Endometrial microvascular endothelial cells (primary cell): ENCODE results near the gene CIT. TPM values are rescaled to one million over a fixed set of nuclear protein-coding genes. Genes with fewer than 3 reads are reported as not detected.
"Not testable (repeated sequence)": the region's sequence is repeated elsewhere in the genome, so short reads cannot be mapped to it uniquely, and the experiment has no call there.

ENCODE experiments used
- in situ Hi-C: cut with HindIII; loops from 2 replicates; pipeline ENCODE4 v1.10.0; 2017; ENCODE audit warnings: low sequenced_read_pairs, low pct_unique_long_range_greater_than_20kb; ENCODE audit errors: inconsistent ontology term
- total RNA-seq: library from RNA; depleted of rRNA; stranded (reverse); fragments of >200 nt; gene quantifications from one replicate; pipeline ENCODE4 v1.2.3, GENCODE V29; 2015; ENCODE audit errors: inconsistent ontology term

The CIT gene, protein sequence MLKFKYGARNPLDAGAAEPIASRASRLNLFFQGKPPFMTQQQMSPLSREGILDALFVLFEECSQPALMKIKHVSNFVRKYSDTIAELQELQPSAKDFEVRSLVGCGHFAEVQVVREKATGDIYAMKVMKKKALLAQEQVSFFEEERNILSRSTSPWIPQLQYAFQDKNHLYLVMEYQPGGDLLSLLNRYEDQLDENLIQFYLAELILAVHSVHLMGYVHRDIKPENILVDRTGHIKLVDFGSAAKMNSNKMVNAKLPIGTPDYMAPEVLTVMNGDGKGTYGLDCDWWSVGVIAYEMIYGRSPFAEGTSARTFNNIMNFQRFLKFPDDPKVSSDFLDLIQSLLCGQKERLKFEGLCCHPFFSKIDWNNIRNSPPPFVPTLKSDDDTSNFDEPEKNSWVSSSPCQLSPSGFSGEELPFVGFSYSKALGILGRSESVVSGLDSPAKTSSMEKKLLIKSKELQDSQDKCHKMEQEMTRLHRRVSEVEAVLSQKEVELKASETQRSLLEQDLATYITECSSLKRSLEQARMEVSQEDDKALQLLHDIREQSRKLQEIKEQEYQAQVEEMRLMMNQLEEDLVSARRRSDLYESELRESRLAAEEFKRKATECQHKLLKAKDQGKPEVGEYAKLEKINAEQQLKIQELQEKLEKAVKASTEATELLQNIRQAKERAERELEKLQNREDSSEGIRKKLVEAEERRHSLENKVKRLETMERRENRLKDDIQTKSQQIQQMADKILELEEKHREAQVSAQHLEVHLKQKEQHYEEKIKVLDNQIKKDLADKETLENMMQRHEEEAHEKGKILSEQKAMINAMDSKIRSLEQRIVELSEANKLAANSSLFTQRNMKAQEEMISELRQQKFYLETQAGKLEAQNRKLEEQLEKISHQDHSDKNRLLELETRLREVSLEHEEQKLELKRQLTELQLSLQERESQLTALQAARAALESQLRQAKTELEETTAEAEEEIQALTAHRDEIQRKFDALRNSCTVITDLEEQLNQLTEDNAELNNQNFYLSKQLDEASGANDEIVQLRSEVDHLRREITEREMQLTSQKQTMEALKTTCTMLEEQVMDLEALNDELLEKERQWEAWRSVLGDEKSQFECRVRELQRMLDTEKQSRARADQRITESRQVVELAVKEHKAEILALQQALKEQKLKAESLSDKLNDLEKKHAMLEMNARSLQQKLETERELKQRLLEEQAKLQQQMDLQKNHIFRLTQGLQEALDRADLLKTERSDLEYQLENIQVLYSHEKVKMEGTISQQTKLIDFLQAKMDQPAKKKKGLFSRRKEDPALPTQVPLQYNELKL (N-terminal part only)
- 33.0 TPM for total RNA-seq

DNA sequence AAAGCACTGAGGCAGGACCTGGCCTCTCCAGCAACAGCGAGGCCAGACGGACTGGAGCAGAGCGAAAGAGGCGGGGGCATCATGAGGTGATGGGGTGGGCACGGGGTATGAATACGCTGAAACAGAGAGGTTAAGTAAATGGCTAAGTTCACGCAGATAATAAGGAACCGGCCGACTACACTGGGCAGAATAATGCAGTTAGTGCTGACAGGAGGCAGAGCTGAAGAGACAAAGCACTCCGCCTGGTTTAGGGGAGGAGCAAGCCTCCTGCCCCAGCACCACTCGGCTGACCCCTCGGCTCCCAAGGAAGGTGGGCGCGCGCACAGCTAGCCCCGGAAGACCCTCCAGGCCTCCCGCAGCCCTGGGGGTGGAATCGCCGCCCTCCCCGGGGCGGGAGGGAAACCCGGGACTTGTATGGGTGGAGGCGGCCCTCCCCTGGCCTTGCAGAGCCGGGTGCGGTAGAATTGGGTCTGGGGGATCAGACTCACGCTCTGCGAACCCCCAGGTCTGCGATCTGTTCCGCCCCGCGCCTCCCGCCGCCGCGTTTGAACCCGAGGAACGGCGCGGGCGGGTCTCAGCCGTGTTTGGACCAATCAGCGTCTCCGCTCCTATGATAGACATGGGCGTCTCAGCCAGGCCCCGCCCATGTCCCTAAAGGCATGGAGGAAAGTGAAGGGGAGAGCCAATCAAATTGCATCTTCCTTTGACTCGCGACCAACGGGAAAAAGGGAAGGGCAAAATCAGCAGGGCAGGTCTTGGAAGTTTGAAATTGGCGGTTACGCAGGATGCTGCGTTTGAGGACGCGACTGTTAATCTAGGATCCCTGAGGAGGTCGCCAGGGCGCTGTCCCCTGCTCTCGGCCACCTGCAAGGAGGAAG is at the start of gene CIT:
Gene CIT (minus strand): TSS at position 560 of the 878 bp plus-strand sequence. CDS start 1,152 bp downstream, outside the sequence.
- in situ Hi-C loops, result no loop called here

DNA sequence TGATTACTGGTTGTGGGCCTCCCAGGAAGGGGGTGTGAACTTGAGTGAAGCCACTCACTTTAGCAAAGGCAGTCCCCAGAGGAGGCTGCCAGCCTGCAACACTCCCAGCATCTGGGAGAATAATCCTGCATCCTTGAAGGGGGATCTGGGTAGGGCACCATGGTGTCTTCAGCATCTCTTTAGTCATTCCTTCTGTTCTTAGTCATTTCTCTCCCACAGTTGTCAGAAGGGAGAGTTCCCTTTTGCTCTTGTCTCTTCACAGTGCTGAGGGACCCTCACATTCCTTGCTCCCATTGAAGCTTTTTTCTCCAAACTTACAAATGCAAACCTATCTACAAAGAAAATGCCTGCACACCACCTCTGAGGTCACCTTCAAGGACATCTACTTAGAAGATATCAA is 48.1 kb upstream of the CIT start:
- in situ Hi-C loops, result no loop called here

DNA sequence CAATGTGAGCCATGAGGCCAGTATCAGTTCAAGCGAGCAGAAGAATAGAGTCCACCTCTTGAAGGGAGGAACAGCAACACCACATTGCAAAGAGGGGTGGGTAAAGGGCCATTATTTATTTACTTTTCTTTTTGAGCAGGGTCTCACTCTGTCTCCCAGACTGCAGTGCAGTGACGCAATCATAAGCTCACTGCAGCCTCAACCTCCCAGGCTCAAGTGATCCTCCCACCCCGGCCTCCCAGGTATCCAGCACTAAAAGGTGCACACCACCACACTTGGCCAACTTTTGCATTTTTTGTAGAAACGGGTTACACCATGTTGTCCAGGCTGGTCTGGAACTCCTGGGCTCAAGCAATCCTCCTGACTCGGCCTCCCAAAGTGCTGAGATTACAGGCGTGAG is 42.9 kb upstream of the CIT start:
- in situ Hi-C loops, result no loop called here

DNA sequence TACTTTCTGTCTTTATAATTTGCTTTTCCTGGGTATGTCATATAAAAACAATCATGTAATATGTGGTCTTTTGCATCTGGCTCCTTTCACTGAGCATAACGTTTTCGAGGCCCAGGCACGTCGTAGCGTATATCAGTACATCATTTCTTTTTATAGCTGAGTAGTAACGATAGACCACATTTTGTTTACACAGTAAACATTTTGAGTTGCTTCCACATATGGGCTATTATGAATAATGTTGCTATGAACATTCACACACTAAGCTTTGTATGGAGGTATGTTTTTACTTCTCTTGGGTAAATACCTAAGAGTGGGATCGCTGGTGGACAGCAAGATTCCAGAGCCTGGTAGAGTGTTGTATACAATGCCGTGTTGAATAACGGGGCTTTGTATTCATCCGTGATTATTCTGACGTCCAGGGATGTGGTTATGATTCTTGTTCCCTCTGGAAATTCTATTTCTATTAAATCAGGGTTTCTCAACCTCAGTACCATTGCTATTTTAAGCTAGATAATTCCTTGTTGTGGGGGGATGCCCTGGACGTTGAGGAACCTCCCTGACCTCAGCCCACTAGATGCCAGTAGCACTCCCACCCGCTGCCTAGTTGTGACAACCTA is 38.9 kb upstream of the CIT start:
- in situ Hi-C loops, result no loop called here

DNA sequence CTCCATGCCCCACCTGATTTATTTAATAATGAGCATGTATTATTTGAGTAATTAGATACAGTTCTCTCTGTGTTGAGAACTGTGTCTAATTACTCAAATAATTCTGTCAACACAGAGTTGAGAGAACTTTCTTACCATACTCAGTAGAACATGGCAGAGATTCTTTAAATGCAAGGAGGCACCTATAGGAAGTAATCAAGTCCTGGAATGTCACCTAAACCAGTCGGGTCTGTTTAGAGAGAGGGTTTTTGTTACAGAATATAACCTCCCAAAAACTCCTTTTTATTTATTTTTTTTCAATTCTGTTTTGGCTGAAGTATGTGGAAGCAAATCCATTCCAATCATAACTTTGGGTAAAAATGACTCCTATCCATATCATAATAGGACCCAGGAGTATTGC is 37.5 kb upstream of the CIT start:
- in situ Hi-C loops, result no loop called here

DNA sequence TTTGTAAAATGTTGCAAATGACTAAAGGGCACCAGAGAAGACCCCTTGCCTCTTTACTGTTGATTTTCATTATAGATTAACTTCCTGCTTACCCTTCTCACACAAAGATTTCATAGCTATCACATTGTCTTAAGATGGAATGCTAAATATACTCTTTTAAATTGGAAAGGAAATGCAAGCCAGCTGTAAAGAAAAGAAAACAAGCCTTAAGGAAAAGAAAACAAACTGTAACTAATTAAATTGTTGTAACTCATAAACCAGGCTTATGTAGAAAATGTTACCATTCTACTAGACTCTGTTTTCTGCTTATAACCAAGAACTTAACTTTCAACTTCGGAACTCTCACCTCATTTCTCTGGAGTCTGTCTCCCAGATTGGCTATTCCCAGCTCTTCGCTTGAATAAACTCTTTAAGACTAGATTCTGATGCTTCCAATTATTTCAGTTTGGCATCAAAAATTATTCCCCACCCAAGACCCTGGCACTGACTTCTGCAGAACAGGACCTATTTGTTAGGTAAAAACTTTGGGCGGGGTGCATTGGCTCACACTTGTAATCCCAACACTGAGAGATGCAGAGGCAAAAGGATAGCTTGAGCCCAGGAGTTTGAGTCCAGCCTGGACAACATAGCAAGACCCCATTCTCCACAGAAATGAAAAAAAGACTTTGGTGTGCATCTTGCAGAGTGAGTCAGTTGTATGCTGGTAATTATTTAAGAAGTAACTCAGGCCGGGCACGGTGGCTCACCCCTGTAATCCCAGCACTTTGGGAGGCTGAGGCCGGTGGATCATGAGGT is 36.6 kb upstream of the CIT start:
- in situ Hi-C loops, result no loop called here

DNA sequence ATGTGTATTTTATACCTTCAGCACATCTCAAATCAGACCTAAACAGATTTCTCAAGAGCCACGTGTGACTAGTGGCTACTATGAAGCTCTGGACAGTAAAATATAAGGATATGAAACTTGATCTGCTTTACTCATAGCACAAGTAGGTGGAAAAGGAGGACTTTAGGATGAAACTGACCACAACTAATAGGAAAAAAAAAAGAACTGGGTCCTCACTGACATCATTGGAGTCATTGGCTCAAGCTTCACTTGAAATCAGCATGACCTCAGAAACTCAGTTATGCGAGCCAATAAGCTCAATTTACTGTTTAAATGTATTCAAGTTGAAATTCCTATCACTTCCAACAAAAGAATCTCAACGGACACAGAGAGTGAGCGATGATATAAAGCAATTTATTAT is 34.1 kb upstream of the CIT start:
- in situ Hi-C loops, result no loop called here

DNA sequence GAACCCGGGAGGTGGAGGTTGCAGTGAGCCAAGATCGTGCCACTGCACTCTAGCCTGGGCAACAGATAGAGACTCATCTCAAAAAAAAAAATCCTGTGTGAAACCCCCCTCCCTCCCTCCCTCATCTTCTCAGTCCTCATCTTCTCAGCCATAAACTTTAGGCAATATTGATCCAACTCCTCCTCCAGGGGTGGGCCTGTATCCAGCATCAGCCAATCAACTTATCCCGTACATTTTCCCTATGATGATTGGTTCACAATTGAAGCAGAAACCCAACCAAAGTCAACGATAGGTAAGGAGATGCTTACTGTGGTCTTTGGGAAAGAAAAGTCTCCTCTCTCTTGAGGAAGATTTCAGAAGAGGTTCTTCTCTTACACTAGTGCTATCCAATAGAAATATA is 33.5 kb upstream of the CIT start:
- in situ Hi-C loops, result no loop called here

DNA sequence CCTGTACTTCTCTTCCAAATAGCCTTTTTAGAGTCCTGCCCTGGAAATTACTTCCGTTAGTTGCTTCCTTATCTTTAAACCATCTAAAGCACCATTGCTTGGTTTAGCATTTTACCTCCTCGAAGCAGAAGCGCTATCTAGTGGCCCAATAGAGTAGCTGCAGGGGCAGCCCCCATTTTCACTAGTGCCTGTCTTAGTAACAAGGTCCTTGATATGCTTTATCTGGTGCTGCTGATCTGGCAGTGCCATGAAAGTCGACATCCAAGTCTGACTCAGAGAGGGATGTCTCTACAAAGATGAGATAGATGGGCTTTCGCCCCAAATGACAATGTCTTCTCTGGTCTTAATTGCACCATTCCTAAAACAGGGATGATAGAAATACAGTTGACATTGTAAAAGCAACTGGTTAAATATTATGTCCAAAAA is 25.0 kb upstream of the CIT start:
- in situ Hi-C loops, result no loop called here

DNA sequence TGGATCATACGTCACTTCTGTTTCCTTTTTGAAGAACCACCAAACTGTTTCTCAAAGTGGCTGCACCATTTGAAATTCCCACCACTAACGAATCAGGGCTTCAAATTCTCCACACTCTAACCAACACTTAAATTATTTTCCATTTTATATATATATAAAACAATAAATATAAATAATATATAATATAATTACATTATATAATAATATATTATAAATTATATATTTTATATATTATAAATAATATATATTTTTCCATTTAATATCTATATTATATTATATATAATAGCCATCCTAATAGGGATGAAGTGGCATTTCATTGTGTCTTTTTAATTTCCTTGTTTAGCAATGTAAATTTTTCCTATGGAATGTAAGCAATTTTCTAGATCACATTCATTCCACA is 24.6 kb upstream of the CIT start:
- in situ Hi-C loops, result no loop called here

DNA sequence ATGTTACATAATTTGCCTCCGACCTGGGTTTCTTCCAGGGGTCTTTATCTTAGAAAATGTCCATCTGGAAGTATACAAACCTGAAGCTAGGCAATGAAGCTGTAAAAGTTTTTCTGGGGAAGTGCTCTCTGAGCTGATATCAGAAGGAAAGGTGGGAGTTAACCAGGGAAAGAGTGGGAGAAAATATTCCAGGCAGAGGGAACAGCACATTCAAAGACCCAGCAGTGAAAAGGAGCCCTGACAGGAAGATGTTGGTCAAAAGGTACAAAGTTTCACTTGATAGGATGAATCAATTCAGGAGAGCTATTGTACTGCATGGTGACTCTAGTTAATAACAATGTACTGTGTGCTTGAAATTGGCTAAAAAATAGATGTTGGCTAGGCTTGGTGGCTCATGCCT is 17.8 kb upstream of the CIT start:
- in situ Hi-C loops, result no loop called here

DNA sequence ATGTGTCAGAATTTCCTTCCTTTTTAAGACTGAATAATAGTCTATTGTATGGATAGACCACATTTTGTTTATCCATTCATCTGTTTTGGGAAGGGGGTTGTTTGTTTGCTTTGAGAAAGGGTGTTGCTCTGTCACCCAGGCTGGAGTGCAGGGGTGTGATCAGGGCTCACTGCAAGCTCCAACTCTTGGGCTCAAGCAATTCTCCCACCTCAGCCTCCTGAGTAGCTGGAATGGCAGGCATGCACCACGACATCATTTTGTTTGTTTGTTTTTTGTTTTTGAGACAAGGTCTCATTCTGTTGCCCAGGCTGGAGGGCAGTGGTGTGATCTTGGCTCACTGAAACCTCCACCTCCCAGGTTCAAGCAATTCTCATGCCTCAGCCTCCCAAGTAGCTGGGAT is 15.5 kb upstream of the CIT start:
- in situ Hi-C loops, result not testable (repeated sequence)

DNA sequence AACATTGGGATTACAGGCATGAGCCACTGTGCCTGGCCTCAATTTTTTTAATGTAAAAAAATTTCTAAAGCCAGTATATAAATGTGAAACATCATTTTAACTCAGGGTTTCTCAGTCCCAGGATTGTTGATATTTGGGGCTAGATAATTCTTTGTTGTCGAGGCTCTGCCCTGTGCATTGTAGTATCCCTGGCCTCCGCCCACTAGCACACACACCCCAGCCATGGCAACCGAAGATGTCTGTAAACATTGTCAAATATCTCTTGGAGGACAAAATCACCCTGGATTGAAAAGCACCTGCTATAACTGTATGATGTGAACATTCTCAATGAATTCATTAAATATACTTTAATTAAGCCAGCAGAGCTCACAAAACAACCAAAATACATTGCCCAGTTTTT is 8.4 kb upstream of the CIT start:
- in situ Hi-C loops, result no loop called here

DNA sequence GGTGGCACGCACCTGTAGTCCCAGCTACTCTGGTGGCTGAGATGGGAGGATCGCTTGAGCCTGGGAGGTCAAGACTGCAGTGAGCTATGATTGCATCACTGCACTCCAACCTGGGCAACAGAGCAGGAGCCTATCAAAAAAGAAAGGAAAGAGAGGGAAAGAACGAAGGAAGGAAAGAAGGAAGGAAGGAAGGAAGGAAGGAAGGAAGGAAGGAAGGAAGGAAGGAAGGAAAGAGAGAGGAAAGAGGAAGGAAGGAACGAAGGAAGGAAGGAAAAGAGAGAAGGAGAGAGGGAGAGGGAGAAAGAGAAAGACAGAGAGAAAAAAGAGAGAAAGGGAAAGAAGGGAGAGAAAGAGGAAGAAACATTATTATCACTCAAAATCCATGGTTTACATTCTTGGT is 6.7 kb upstream of the CIT start:
- in situ Hi-C loops, result not testable (repeated sequence)

DNA sequence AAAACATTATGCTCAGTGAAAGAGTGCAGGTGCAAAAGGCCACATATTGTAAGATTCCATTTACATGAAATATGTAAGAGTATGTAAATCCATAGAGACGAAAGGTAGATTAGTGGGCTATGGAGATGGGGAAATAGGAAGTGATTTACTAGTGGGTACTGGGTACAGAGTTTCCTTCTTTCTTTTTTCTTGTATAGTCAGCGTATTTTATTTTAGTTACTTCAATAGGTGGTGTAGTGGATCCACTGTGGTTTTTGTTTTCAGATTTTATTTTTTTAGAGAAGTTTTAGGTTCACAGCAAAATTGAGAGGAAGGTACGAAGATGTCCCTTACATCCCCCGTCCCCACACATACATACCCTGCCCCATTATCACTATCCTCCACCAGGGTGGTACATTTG is 6.1 kb upstream of the CIT start:
- in situ Hi-C loops, result no loop called here

DNA sequence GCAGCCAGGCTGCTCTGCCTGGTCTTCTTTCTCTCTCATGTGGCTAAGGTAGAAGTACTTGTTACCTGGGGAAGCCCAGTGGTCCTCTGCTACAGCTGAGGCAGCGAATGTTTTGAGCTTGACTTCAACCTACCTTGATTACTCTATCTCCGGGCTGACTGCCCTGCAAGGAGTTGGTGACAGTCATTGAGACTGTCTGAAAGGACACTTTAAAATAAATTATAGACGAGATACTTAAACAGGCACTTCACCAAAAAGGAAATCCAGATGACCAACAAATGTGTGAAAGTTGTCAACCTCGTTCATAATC is 474 bp upstream of the CIT start:
- in situ Hi-C loops, result no loop called here

DNA sequence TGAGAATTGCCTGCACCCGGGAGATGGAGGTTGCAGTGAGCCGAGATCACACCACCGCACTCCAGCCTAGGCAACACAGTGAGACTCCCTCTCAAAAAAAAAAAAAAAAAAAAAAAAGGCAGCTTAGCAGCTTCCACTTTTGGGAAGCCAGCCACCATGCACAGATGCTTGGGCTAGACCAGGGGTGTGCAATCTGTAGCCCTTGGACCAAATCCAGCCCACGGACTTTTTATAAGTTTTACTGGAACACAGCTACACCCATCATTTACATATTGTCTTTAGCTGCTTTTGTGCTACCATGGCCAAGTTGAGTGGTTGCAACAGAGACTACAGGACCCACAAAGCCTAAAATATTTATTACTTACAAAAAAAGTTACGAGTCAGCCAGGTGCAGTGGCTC is 6.7 kb downstream of the CIT start:
- in situ Hi-C loops, result no loop called here
